ENCODE measurements around the gene DKK3.
"Not testable (repeated sequence)": the region's sequence is repeated elsewhere in the genome, so short reads cannot be mapped to it uniquely, and the experiment has no call there.

Gene DKK3

DNA sequence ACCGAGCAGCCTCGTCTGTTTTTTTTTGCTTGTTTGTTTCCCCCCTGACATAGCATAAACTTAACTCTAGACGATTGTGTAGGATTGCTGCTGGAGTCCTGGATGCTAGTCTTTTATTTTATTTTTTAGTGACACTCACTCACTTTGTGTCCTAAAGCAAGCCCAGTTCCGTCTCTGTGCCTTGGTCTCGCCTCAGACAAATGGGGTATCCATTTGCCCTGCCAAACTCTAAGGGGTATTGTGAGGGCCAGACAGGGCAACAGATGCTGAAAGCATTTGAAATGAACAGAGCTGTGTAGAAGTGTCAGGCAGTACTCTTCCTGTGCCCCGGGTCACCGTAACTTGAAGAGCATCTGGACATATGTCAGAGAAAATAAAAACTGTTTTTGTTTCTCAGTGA is 34.8 kb upstream of the DKK3 start:
- no peaks in the 10 kb centered on the region for H3K36me3 ChIP-seq (ENCODE audit: low read length)
- no peaks in the 10 kb centered on the region for H3K79me2 ChIP-seq (ENCODE audit: insufficient read depth, low read length)
- H3K27me3 ChIP-seq (ENCODE audit: low read length), result no peaks in the 10 kb centered on the region
- H4K20me1 ChIP-seq (ENCODE audit: low read depth, low read length), result no peaks in the 10 kb centered on the region
- H3K9ac ChIP-seq (ENCODE audit: low read length), result no peak overlapping the region
- H3K9me2 ChIP-seq (replicated peaks; ENCODE audit: insufficient read depth, low read length), result no peaks in the 10 kb centered on the region
- H3K4me2 ChIP-seq (ENCODE audit: low read depth, low read length, poor library complexity, severe bottlenecking), result no peak overlapping the region
- no peak for TF ChIP-seq EZH2phosphoT487 (conservative IDR thresholded peaks at IDR 0.05; ENCODE audit: low read length)
- TF ChIP-seq, protein P1, sequence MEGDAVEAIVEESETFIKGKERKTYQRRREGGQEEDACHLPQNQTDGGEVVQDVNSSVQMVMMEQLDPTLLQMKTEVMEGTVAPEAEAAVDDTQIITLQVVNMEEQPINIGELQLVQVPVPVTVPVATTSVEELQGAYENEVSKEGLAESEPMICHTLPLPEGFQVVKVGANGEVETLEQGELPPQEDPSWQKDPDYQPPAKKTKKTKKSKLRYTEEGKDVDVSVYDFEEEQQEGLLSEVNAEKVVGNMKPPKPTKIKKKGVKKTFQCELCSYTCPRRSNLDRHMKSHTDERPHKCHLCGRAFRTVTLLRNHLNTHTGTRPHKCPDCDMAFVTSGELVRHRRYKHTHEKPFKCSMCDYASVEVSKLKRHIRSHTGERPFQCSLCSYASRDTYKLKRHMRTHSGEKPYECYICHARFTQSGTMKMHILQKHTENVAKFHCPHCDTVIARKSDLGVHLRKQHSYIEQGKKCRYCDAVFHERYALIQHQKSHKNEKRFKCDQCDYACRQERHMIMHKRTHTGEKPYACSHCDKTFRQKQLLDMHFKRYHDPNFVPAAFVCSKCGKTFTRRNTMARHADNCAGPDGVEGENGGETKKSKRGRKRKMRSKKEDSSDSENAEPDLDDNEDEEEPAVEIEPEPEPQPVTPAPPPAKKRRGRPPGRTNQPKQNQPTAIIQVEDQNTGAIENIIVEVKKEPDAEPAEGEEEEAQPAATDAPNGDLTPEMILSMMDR (IDR thresholded peaks at IDR 0.05; ENCODE audit: insufficient read depth, low read length, poor library complexity, severe bottlenecking), result no peak
- no peak overlapping the region for H2AFZ ChIP-seq (ENCODE audit: low read depth, low read length, severe bottlenecking)
- no peaks in the 10 kb centered on the region for H3F3A ChIP-seq (ENCODE audit: insufficient read depth)
- no peaks in the 10 kb centered on the region for H3K9me3 ChIP-seq (ENCODE audit: insufficient read depth, low read length)
- H3K27ac ChIP-seq (ENCODE audit: low read depth, low read length), result no peak overlapping the region
- H3K4me3 ChIP-seq (ENCODE audit: insufficient read depth, low read length, poor library complexity, severe bottlenecking), result no peak overlapping the region

DNA sequence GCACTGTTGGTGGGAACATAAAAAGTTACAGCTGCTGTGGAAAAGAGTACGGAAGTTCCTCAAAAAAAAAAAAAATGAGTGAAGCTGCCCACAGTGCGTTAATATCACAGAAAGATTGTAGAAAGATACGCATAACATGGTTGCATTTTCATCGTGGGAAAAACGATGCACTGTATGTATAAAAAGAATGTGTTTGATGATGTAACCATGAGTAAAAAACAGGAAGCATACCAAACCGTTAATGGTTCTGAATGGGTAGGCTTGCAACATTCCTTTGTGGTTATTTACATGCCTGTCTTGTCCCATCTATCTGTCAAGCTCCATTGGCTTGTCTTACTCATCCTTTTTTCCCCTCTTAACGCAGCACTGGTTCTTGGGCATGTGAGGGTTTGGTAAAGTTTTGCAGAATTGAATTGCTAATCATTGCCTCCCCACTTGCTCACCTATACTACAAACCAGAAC is 33.8 kb upstream of the DKK3 start:
- Histone ChIP-seq H3K27me3 (ENCODE audit: low read length) (no peaks in the 10 kb centered on the region), H3K4me2 (ENCODE audit: low read depth, low read length, poor library complexity, severe bottlenecking) (no peak overlapping the region), H3K9me2 (replicated peaks; ENCODE audit: insufficient read depth, low read length) (no peaks in the 10 kb centered on the region), H3K9ac (ENCODE audit: low read length) (no peak overlapping the region), H2AFZ (ENCODE audit: low read depth, low read length, severe bottlenecking) (no peak overlapping the region), H3K9me3 (ENCODE audit: insufficient read depth, low read length) (no peaks in the 10 kb centered on the region), H3K27ac (ENCODE audit: low read depth, low read length) (no peak overlapping the region), H3K79me2 (ENCODE audit: insufficient read depth, low read length) (no peaks in the 10 kb centered on the region), H3F3A (ENCODE audit: insufficient read depth) (no peaks in the 10 kb centered on the region), H4K20me1 (ENCODE audit: low read depth, low read length) (no peaks in the 10 kb centered on the region), H3K4me3 (ENCODE audit: insufficient read depth, low read length, poor library complexity, severe bottlenecking) (no peak overlapping the region), H3K36me3 (ENCODE audit: low read length) (no peaks in the 10 kb centered on the region)
- TF ChIP-seq, protein P1 (IDR thresholded peaks at IDR 0.05; ENCODE audit: insufficient read depth, low read length, poor library complexity, severe bottlenecking), result no peak
- no peak for TF ChIP-seq EZH2phosphoT487 (conservative IDR thresholded peaks at IDR 0.05; ENCODE audit: low read length)

DNA sequence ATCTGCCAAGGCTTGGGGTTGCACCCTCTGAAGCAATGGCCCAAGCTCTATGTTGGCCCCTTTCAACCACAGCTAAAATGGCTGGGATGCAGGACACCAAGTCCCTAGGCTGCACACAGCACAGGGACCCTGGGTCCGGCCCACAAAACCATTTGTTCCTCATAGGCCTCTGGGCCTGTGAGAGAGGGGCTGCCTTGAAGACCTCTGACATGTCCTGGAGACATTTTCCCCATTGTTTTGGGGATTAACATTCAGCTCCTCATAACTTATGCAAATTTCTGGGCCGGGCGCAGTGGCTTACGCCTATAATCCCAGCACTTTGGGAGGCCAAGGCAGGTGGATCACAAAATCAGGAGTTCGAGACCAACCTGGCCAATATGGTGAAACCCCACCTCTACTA is 32.3 kb upstream of the DKK3 start:
- H2AFZ ChIP-seq (ENCODE audit: low read depth, low read length, severe bottlenecking); H3K9me3 ChIP-seq (ENCODE audit: insufficient read depth, low read length); H3K36me3 ChIP-seq (ENCODE audit: low read length): not testable (repeated sequence)

DNA sequence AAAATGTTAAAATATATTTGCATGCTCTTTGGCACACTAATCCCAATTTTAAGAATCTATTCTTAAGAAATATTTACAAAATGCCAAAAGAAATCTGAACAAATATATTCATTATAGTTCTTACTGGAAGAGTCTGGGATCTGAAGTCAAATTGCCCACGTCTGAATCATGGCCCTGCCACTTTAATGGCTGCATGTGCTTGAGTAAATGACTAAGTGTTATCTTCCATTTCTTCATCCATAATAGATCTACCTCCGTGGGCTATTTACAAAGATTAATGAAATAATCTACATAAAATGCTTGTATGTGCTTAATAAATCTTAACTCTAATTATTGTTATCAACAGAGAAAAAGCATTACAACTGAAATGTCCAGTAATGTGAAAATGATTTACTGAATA is 24.5 kb upstream of the DKK3 start:
- TF ChIP-seq EZH2phosphoT487 (conservative IDR thresholded peaks at IDR 0.05; ENCODE audit: low read length), result no peak
- TF ChIP-seq, protein P1 (IDR thresholded peaks at IDR 0.05; ENCODE audit: insufficient read depth, low read length, poor library complexity, severe bottlenecking), result no peak
- no peak overlapping the region for H2AFZ ChIP-seq (ENCODE audit: low read depth, low read length, severe bottlenecking)
- H3K79me2 ChIP-seq (ENCODE audit: insufficient read depth, low read length), result no peaks in the 10 kb centered on the region
- no peak overlapping the region for H3K4me2 ChIP-seq (ENCODE audit: low read depth, low read length, poor library complexity, severe bottlenecking)
- no peaks in the 10 kb centered on the region for H3K36me3 ChIP-seq (ENCODE audit: low read length)
- H3F3A ChIP-seq (ENCODE audit: insufficient read depth), result no peaks in the 10 kb centered on the region
- H3K27ac ChIP-seq (ENCODE audit: low read depth, low read length), result no peak overlapping the region
- no peaks in the 10 kb centered on the region for H3K9me2 ChIP-seq (replicated peaks; ENCODE audit: insufficient read depth, low read length)
- no peak overlapping the region for H3K9ac ChIP-seq (ENCODE audit: low read length)
- H3K27me3 ChIP-seq (ENCODE audit: low read length), result no peaks in the 10 kb centered on the region
- no peak overlapping the region for H3K4me3 ChIP-seq (ENCODE audit: insufficient read depth, low read length, poor library complexity, severe bottlenecking)
- no peaks in the 10 kb centered on the region for H4K20me1 ChIP-seq (ENCODE audit: low read depth, low read length)
- H3K9me3 ChIP-seq (ENCODE audit: insufficient read depth, low read length), result no peaks in the 10 kb centered on the region

More for the DNA sequence above, 32.3 kb upstream of the DKK3 start:
- not testable (repeated sequence) for H3K27ac ChIP-seq (ENCODE audit: low read depth, low read length); H3K4me2 ChIP-seq (ENCODE audit: low read depth, low read length, poor library complexity, severe bottlenecking); H3K4me3 ChIP-seq (ENCODE audit: insufficient read depth, low read length, poor library complexity, severe bottlenecking); H3F3A ChIP-seq (ENCODE audit: insufficient read depth); H3K79me2 ChIP-seq (ENCODE audit: insufficient read depth, low read length); H4K20me1 ChIP-seq (ENCODE audit: low read depth, low read length); H3K27me3 ChIP-seq (ENCODE audit: low read length); H3K9me2 ChIP-seq (replicated peaks; ENCODE audit: insufficient read depth, low read length); H3K9ac ChIP-seq (ENCODE audit: low read length)
